A673 (cell line): ENCODE measurements around the gene OBSCN. TPM values are rescaled to one million over a fixed set of nuclear protein-coding genes. Genes with fewer than 3 reads are reported as not detected.
A peak's percentile ranks its signal among the peaks of the same experiment; 100 is the strongest.

Source experiments
- BruUV-seq: library from RNA; stranded (reverse); fragments of 400-500 nt; replicated peaks from 2 replicates; lab custom pipeline; 2021; lab: Mats Ljungman, UMichigan
- CTCF ChIA-PET: fragments of 300-600 bp; sonication (Branson Sonifier 250); formaldehyde crosslinking; loops from one replicate; lab custom pipeline; 2022; ENCODE audit warnings: antibody characterized with exemption; lab: Charles Lee
- POLR2A ChIA-PET: fragments of 300-600 bp; sonication (Branson Sonifier 250); formaldehyde crosslinking; loops from one replicate; lab custom pipeline; 2022; ENCODE audit warnings: antibody characterized with exemption; ENCODE audit not compliant: low non-redundant PET; lab: Charles Lee
- DNase-seq: peaks from one replicate; pipeline ENCODE4 v3.0.0-alpha.2; 2015; ENCODE audit warnings: low spot score
- H3K27ac ChIP-seq: fragments of 200-600 bp; sonication (generic); 2 replicates; pipeline ENCODE4 v1.5.1; 2016; ENCODE audit warnings: mixed run types, low read depth, mild to moderate bottlenecking, mixed read lengths, antibody characterized with exemption, low read length; ENCODE audit not compliant: poor library complexity, severe bottlenecking
- H3K27me3 ChIP-seq: fragments of 200-600 bp; sonication (generic); replicated peaks from 2 replicates; pipeline ENCODE4 v1.6.1; 2017; ENCODE audit warnings: mixed run types, low read depth, mild to moderate bottlenecking, mixed read lengths, antibody characterized with exemption, low read length; ENCODE audit not compliant: insufficient read depth, poor library complexity
- H3K36me3 ChIP-seq: fragments of 200-600 bp; sonication (generic); 2 replicates; pipeline ENCODE4 v1.6.1; 2016; ENCODE audit warnings: mixed run types, mild to moderate bottlenecking, mixed read lengths, antibody characterized with exemption, low read length; ENCODE audit not compliant: insufficient read depth, poor library complexity, severe bottlenecking
- H3K4me1 ChIP-seq: fragments of 200-600 bp; sonication (generic); 2 replicates; pipeline ENCODE4 v1.6.1; 2017; ENCODE audit warnings: mixed run types, mild to moderate bottlenecking, mixed read lengths, antibody characterized with exemption, low read length; ENCODE audit not compliant: insufficient read depth, poor library complexity, severe bottlenecking
- H3K4me3 ChIP-seq: fragments of 200-600 bp; sonication (generic); 2 replicates; pipeline ENCODE4 v1.5.1; 2016; ENCODE audit warnings: low read depth, mixed run types, mild to moderate bottlenecking, mixed read lengths, low read length; ENCODE audit not compliant: poor library complexity, severe bottlenecking
- H3K9me3 ChIP-seq: fragments of 200-600 bp; sonication (generic); 2 replicates; pipeline ENCODE4 v1.6.1; 2016; ENCODE audit warnings: mixed run types, low read depth, mild to moderate bottlenecking, mixed read lengths, antibody characterized with exemption, low read length; ENCODE audit not compliant: poor library complexity, severe bottlenecking
- CTCF ChIP-seq: fragments of 300-800, 200-600 bp; sonication (generic); conservative IDR thresholded peaks from 2 replicates; pipeline ENCODE4 v1.5.1; 2017; ENCODE audit warnings: low read depth, mild to moderate bottlenecking, antibody characterized with exemption, low read length, moderate library complexity, mixed read lengths
- EZH2 ChIP-seq: fragments of 200-600 bp; sonication (generic); IDR thresholded peaks from 2 replicates; pipeline ENCODE4 v1.6.1; 2017; ENCODE audit warnings: borderline replicate concordance, low read depth, mild to moderate bottlenecking, mixed read lengths, antibody characterized with exemption, low read length; ENCODE audit not compliant: poor library complexity, severe bottlenecking
- intact Hi-C: fragments of 100-400 bp; cut with micrococcal nuclease; formaldehyde crosslinking; loops from one replicate; pipeline ENCODE4 v1.10.0; 2022; ENCODE audit not compliant: unreplicated experiment
- total RNA-seq: library from RNA; stranded (reverse); gene quantifications from 2 replicates; pipeline ENCODE4 v1.2.3, GENCODE V29; 2021

The OBSCN gene
- total RNA-seq, 1 experiment from 2014 or later, result 37.7 TPM

DNA sequence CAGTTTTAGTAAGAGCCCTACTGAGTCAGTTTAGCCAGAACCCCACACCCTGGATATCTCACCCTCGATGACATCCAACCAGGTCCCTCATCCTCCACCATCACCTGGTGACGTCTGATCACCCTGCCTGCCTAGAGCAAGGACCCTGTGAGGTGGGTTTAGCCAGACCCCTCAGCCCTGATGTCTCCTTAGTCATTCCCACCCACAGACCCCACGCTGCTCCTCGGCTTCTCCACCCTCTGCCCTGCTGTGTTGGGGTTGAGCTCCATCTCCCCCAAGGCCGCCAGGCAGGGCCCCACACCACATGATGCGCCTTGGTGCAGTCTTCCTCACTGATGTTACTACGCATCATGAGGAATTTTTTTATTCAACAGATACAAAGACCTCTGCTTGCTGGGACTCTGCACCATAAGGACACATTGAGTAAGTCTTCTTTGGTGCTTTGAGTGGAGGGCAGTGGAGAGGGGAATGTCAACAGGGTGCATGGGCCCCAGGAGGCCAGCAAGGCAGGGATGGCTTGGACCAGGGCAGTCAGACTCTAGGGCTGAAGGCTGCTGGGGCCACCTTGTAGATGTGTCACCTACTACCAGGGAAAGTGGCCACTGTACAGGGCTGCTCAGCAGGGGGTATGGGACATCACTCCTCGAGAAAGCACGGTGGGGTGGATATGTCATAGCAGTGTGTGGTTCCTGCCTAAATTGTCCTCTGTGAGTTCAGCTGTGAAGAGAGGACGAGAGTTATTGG, 43.9 kb upstream of the OBSCN start:
- intact Hi-C loops, result no loop called here
- BruUV-seq, result no TSS peak
- no peak for DNase-seq
- Histone ChIP-seq H3K27ac (no peak overlapping the region), H3K4me3 (no peak overlapping the region), H3K4me1 (peaks cover 11% of the 10 kb centered on the region), H3K27me3 (peaks cover 9% of the 10 kb centered on the region), H3K9me3 (no peaks in the 10 kb centered on the region), H3K36me3 (no peaks in the 10 kb centered on the region)
- ChIA-PET POLR2A (no interaction called here), CTCF (no interaction called here)
- no peak for TF ChIP-seq CTCF
- TF ChIP-seq EZH2, result no peak

DNA sequence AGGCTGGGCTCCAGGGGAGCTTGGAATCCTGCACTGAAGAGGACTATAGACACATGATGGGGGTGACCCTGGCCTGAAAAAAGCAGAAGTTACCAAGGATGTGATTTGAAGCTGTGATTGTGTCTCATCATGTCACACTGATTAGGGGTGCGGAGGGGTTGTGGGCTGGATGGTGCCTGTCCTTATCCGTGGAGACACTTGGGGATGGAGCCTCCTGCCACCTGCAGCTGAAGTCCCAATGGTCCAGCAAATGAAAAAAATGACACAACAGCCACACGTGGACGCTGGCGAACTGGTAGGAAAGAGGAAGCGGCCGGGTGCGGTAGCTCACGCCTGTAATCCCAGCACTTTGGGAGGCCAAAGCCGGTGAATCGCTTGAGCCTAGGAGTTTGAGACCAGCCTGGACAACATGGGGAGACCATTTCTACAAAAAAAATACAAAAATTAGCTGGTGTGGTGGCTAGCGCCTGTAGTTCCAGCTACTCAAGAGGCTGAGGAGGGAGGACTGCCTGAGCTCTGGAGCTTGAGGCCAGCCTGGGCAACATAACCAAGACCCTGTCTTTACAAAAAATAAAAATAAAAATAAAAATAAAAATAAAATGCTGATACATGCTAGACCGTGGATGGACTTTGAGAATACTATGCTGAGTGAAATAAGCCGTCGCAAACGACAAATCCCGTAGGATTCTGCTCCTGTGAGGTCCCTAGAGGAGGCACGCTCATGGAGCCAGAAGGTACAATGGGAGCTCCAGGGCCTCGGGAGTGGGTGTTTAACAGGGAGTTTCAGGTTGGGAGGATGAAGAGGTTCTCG, 43.1 kb upstream of the OBSCN start:
- intact Hi-C loops, result no loop called here

More for the DNA sequence above, 43.1 kb upstream of the OBSCN start:
- peaks cover 11% of the 10 kb centered on the region for H3K4me1 ChIP-seq
- BruUV-seq, result TSS peak; percentile 94
- H3K9me3 ChIP-seq, result no peaks in the 10 kb centered on the region
- H3K27me3 ChIP-seq, result peaks cover under 1% of the 10 kb centered on the region
- ChIA-PET CTCF (interaction anchor here (0.6 to 1.9 kb wide), 5 partner anchors 12 to 166 kb away, joined by 3 to 13 read pairs (median 4); no protein-coding TSS in a partner anchor), POLR2A (no interaction called here)
- peak overlapping the region; percentile 80 for H3K4me3 ChIP-seq
- DNase-seq, result no peak
- peak overlapping the region; percentile 100 for H3K27ac ChIP-seq
- no peak for TF ChIP-seq EZH2
- TF ChIP-seq CTCF, result no peak
- no peaks in the 10 kb centered on the region for H3K36me3 ChIP-seq
